ENCODE measurements around the gene STXBP2.

The STXBP2 gene

GRCh38 chr19:7617172-7617571 is 19.7 kb upstream of the STXBP2 start:
- no peaks in the 10 kb centered on the region for H3K27me3 ChIP-seq (ENCODE audit: control insufficient read depth, insufficient read depth, low read length)
- H3K9me3 ChIP-seq (ENCODE audit: control insufficient read depth, insufficient read depth, low read length) = no peaks in the 10 kb centered on the region
- H3K27ac ChIP-seq (ENCODE audit: low read depth, low read length) = no peak overlapping the region
- H3K4me1 ChIP-seq (ENCODE audit: control insufficient read depth, insufficient read depth, low read length) = no peaks in the 10 kb centered on the region
- no peak overlapping the region for H3K9ac ChIP-seq (ENCODE audit: low read depth, low read length)
- H3K4me3 ChIP-seq (ENCODE audit: low read depth, low read length) = no peak overlapping the region
- H3K36me3 ChIP-seq (ENCODE audit: control insufficient read depth, insufficient read depth, low read length) = peaks cover 66% of the 10 kb centered on the region

GRCh38 chr19:7617735-7618134 is 19.2 kb upstream of the STXBP2 start:
- no peak overlapping the region for H3K4me3 ChIP-seq (ENCODE audit: low read depth, low read length)
- no peaks in the 10 kb centered on the region for H3K9me3 ChIP-seq (ENCODE audit: control insufficient read depth, insufficient read depth, low read length)
- no peak overlapping the region for H3K9ac ChIP-seq (ENCODE audit: low read depth, low read length)
- peaks cover 72% of the 10 kb centered on the region for H3K36me3 ChIP-seq (ENCODE audit: control insufficient read depth, insufficient read depth, low read length)
- no peaks in the 10 kb centered on the region for H3K4me1 ChIP-seq (ENCODE audit: control insufficient read depth, insufficient read depth, low read length)
- H3K27ac ChIP-seq (ENCODE audit: low read depth, low read length) = no peak overlapping the region
- no peaks in the 10 kb centered on the region for H3K27me3 ChIP-seq (ENCODE audit: control insufficient read depth, insufficient read depth, low read length)

- H3K36me3 ChIP-seq (ENCODE audit: control insufficient read depth, insufficient read depth, low read length) = peaks cover 77% of the 10 kb centered on the region
- H3K9ac ChIP-seq (ENCODE audit: low read depth, low read length) = no peak overlapping the region
- no peak overlapping the region for H3K27ac ChIP-seq (ENCODE audit: low read depth, low read length)
Observed at GRCh38 chr19:7618348-7618747, 18.6 kb upstream of the STXBP2 start.

GRCh38 chr19:7618771-7619510 is 18.0 kb upstream of the STXBP2 start:
- Histone ChIP-seq H3K4me1 (ENCODE audit: control insufficient read depth, insufficient read depth, low read length) (no peaks in the 10 kb centered on the region), H3K9me3 (ENCODE audit: control insufficient read depth, insufficient read depth, low read length) (no peaks in the 10 kb centered on the region), H3K27ac (ENCODE audit: low read depth, low read length) (no peak overlapping the region), H3K36me3 (ENCODE audit: control insufficient read depth, insufficient read depth, low read length) (peaks cover 80% of the 10 kb centered on the region), H3K9ac (ENCODE audit: low read depth, low read length) (no peak overlapping the region), H3K27me3 (ENCODE audit: control insufficient read depth, insufficient read depth, low read length) (no peaks in the 10 kb centered on the region), H3K4me3 (ENCODE audit: low read depth, low read length) (no peak overlapping the region)

More at GRCh38 chr19:7618348-7618747, 18.6 kb upstream of the STXBP2 start:
- no peaks in the 10 kb centered on the region for H3K27me3 ChIP-seq (ENCODE audit: control insufficient read depth, insufficient read depth, low read length)
- no peaks in the 10 kb centered on the region for H3K4me1 ChIP-seq (ENCODE audit: control insufficient read depth, insufficient read depth, low read length)
- no peak overlapping the region for H3K4me3 ChIP-seq (ENCODE audit: low read depth, low read length)
- H3K9me3 ChIP-seq (ENCODE audit: control insufficient read depth, insufficient read depth, low read length) = no peaks in the 10 kb centered on the region

GRCh38 chr19:7619671-7620441 is 17.1 kb upstream of the STXBP2 start:
- no peaks in the 10 kb centered on the region for H3K27me3 ChIP-seq (ENCODE audit: control insufficient read depth, insufficient read depth, low read length)
- H3K27ac ChIP-seq (ENCODE audit: low read depth, low read length) = no peak overlapping the region
- H3K36me3 ChIP-seq (ENCODE audit: control insufficient read depth, insufficient read depth, low read length) = peaks cover 81% of the 10 kb centered on the region
- H3K4me1 ChIP-seq (ENCODE audit: control insufficient read depth, insufficient read depth, low read length) = no peaks in the 10 kb centered on the region
- H3K9ac ChIP-seq (ENCODE audit: low read depth, low read length) = no peak overlapping the region
- H3K9me3 ChIP-seq (ENCODE audit: control insufficient read depth, insufficient read depth, low read length) = no peaks in the 10 kb centered on the region
- no peak overlapping the region for H3K4me3 ChIP-seq (ENCODE audit: low read depth, low read length)

GRCh38 chr19:7620442-7621412 is 16.2 kb upstream of the STXBP2 start:
- no peak overlapping the region for H3K27ac ChIP-seq (ENCODE audit: low read depth, low read length)
- H3K27me3 ChIP-seq (ENCODE audit: control insufficient read depth, insufficient read depth, low read length) = no peaks in the 10 kb centered on the region
- no peaks in the 10 kb centered on the region for H3K9me3 ChIP-seq (ENCODE audit: control insufficient read depth, insufficient read depth, low read length)
- H3K4me3 ChIP-seq (ENCODE audit: low read depth, low read length) = no peak overlapping the region
- no peaks in the 10 kb centered on the region for H3K4me1 ChIP-seq (ENCODE audit: control insufficient read depth, insufficient read depth, low read length)
- H3K9ac ChIP-seq (ENCODE audit: low read depth, low read length) = no peak overlapping the region
- peaks cover 80% of the 10 kb centered on the region for H3K36me3 ChIP-seq (ENCODE audit: control insufficient read depth, insufficient read depth, low read length)

- Histone ChIP-seq H3K36me3 (ENCODE audit: control insufficient read depth, insufficient read depth, low read length) (peaks cover 77% of the 10 kb centered on the region), H3K27ac (ENCODE audit: low read depth, low read length) (no peak overlapping the region), H3K9me3 (ENCODE audit: control insufficient read depth, insufficient read depth, low read length) (no peaks in the 10 kb centered on the region), H3K4me3 (ENCODE audit: low read depth, low read length) (no peak overlapping the region), H3K9ac (ENCODE audit: low read depth, low read length) (no peak overlapping the region), H3K27me3 (ENCODE audit: control insufficient read depth, insufficient read depth, low read length) (no peaks in the 10 kb centered on the region), H3K4me1 (ENCODE audit: control insufficient read depth, insufficient read depth, low read length) (no peaks in the 10 kb centered on the region)
Observed at GRCh38 chr19:7622933-7623685, 13.8 kb upstream of the STXBP2 start.

- Histone ChIP-seq H3K9ac (ENCODE audit: low read depth, low read length) (no peak overlapping the region), H3K36me3 (ENCODE audit: control insufficient read depth, insufficient read depth, low read length) (peaks cover 68% of the 10 kb centered on the region), H3K27me3 (ENCODE audit: control insufficient read depth, insufficient read depth, low read length) (no peaks in the 10 kb centered on the region), H3K4me1 (ENCODE audit: control insufficient read depth, insufficient read depth, low read length) (no peaks in the 10 kb centered on the region), H3K9me3 (ENCODE audit: control insufficient read depth, insufficient read depth, low read length) (no peaks in the 10 kb centered on the region), H3K4me3 (ENCODE audit: low read depth, low read length) (no peak overlapping the region), H3K27ac (ENCODE audit: low read depth, low read length) (no peak overlapping the region)
Observed at GRCh38 chr19:7623725-7624603, 12.9 kb upstream of the STXBP2 start.

- no peak overlapping the region for H3K4me3 ChIP-seq (ENCODE audit: low read depth, low read length)
- H3K9ac ChIP-seq (ENCODE audit: low read depth, low read length) = no peak overlapping the region
- H3K27me3 ChIP-seq (ENCODE audit: control insufficient read depth, insufficient read depth, low read length) = no peaks in the 10 kb centered on the region
- peaks cover 61% of the 10 kb centered on the region for H3K36me3 ChIP-seq (ENCODE audit: control insufficient read depth, insufficient read depth, low read length)
- H3K27ac ChIP-seq (ENCODE audit: low read depth, low read length) = no peak overlapping the region
- H3K9me3 ChIP-seq (ENCODE audit: control insufficient read depth, insufficient read depth, low read length) = no peaks in the 10 kb centered on the region
- no peaks in the 10 kb centered on the region for H3K4me1 ChIP-seq (ENCODE audit: control insufficient read depth, insufficient read depth, low read length)
Observed at GRCh38 chr19:7624810-7625209, 12.1 kb upstream of the STXBP2 start.

Measured in HUES48 (cell line).